ENCODE data around the gene PPIE.
A peak's percentile ranks its signal among the peaks of the same experiment; 100 is the strongest.
"Not testable (repeated sequence)": the region's sequence is repeated elsewhere in the genome, so short reads cannot be mapped to it uniquely, and the experiment has no call there.

Gene PPIE

GRCh38 chr1:39771022-39771532 lies 32.4 kb downstream of the PPIE start, which contains the start of gene OXCT2:
Gene OXCT2, minus strand, starts transcription at chr1:39771348. Its CDS starts 93 bp downstream, at chr1:39771255.
- DNase-seq (ENCODE audit: low spot score in 2 of 2); H3K4me3 ChIP-seq; H3K27me3 ChIP-seq (ENCODE audit: low read depth); H3K4me1 ChIP-seq; in situ Hi-C loops (cut with MboI; ENCODE audit: low sequenced_read_pairs); H3K9me3 ChIP-seq; H3K36me3 ChIP-seq (replicated peaks): not testable (repeated sequence)

- H3K4me3 ChIP-seq; DNase-seq (ENCODE audit: low spot score in 2 of 2); H3K4me1 ChIP-seq; H3K36me3 ChIP-seq (replicated peaks); H3K9me3 ChIP-seq; H3K27me3 ChIP-seq (ENCODE audit: low read depth); in situ Hi-C loops (cut with MboI; ENCODE audit: low sequenced_read_pairs): not testable (repeated sequence)
Measured at GRCh38 chr1:39773369-39773979, 34.8 kb downstream of the PPIE start.

GRCh38 chr1:39775141-39775540 lies 36.5 kb downstream of the PPIE start:
- H3K9me3 ChIP-seq; DNase-seq (ENCODE audit: low spot score in 2 of 2); H3K4me3 ChIP-seq: not testable (repeated sequence)

GRCh38 chr1:39775676-39776399 lies 37.2 kb downstream of the PPIE start:
- in situ Hi-C loops (cut with MboI; ENCODE audit: low sequenced_read_pairs); H3K4me3 ChIP-seq; H3K36me3 ChIP-seq (replicated peaks); H3K9me3 ChIP-seq; H3K4me1 ChIP-seq; H3K27me3 ChIP-seq (ENCODE audit: low read depth); DNase-seq (ENCODE audit: low spot score in 2 of 2): not testable (repeated sequence)

More at GRCh38 chr1:39775141-39775540, 36.5 kb downstream of the PPIE start:
- in situ Hi-C loops (cut with MboI; ENCODE audit: low sequenced_read_pairs); H3K4me1 ChIP-seq; H3K27me3 ChIP-seq (ENCODE audit: low read depth); H3K36me3 ChIP-seq (replicated peaks): not testable (repeated sequence)

- Histone ChIP-seq H3K36me3 (replicated peaks) (no peaks in the 10 kb centered on the region), H3K27me3 (ENCODE audit: low read depth) (no peaks in the 10 kb centered on the region), H3K4me3 (no peak overlapping the region), H3K9me3 (no peaks in the 10 kb centered on the region), H3K4me1 (peaks cover 9% of the 10 kb centered on the region)
- in situ Hi-C loops (cut with MboI; ENCODE audit: low sequenced_read_pairs): no loop called here
- no peak for DNase-seq (ENCODE audit: low spot score in 2 of 2)
Measured at GRCh38 chr1:39776400-39776713, 37.7 kb downstream of the PPIE start.

DNA sequence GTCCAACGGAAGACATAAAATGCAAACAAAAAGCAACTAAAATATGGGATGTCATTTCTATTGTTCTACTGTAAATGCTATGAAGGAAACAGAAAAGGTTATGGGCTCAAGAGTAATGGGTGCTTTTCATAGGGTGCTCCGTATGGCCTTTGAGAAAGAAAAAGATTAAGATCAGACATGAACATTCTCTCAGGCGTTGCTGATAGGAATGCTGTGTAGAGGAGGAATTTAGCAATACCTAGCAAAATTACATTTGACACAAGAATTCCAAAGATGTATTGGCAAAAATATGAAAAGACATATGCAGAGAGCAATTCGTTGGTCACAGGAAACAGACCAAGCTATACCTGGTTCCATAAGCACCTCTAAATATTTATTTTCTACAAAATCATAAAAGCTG lies 38.2 kb downstream of the PPIE start:
- Histone ChIP-seq H3K36me3 (replicated peaks) (no peaks in the 10 kb centered on the region), H3K9me3 (no peaks in the 10 kb centered on the region), H3K4me3 (no peak overlapping the region), H3K4me1 (peaks cover 9% of the 10 kb centered on the region), H3K27me3 (ENCODE audit: low read depth) (no peaks in the 10 kb centered on the region)
- peak in 1 of 2 experiments; percentile 50 for DNase-seq (ENCODE audit: low spot score in 2 of 2)
- in situ Hi-C loops (cut with MboI; ENCODE audit: low sequenced_read_pairs): no loop called here

- no peak for DNase-seq (ENCODE audit: low spot score in 2 of 2)
- H3K4me1 ChIP-seq: peaks cover 9% of the 10 kb centered on the region
- no peaks in the 10 kb centered on the region for H3K9me3 ChIP-seq
- no peak overlapping the region for H3K4me3 ChIP-seq
- in situ Hi-C loops (cut with MboI; ENCODE audit: low sequenced_read_pairs): no loop called here
- H3K27me3 ChIP-seq (ENCODE audit: low read depth): no peaks in the 10 kb centered on the region
- H3K36me3 ChIP-seq (replicated peaks): no peaks in the 10 kb centered on the region
Measured at GRCh38 chr1:39777306-39777705, 38.6 kb downstream of the PPIE start.

DNA sequence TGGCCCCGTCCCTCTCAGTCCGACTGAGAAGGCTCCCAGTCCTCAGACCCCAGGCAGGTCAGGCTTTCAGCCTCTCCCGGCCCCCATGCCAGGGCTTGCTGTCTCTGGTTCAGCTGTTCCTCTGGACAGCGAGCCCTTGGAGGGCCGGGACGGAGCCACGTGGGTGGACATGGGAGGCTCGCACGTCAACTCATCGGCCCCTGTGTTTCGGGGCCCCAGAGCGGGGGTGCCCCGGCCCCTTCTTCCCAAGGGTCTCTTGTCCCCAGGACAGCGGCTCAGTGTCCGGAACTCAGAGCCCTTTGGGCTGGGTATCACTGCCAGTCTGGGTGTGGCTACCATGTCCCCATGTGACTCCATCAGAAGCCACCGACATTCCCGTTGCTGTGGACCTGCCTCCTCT lies 39.2 kb downstream of the PPIE start:
- H3K4me1 ChIP-seq; H3K9me3 ChIP-seq; H3K27me3 ChIP-seq (ENCODE audit: low read depth); H3K36me3 ChIP-seq (replicated peaks); in situ Hi-C loops (cut with MboI; ENCODE audit: low sequenced_read_pairs); DNase-seq (ENCODE audit: low spot score in 2 of 2); H3K4me3 ChIP-seq: not testable (repeated sequence)

DNA sequence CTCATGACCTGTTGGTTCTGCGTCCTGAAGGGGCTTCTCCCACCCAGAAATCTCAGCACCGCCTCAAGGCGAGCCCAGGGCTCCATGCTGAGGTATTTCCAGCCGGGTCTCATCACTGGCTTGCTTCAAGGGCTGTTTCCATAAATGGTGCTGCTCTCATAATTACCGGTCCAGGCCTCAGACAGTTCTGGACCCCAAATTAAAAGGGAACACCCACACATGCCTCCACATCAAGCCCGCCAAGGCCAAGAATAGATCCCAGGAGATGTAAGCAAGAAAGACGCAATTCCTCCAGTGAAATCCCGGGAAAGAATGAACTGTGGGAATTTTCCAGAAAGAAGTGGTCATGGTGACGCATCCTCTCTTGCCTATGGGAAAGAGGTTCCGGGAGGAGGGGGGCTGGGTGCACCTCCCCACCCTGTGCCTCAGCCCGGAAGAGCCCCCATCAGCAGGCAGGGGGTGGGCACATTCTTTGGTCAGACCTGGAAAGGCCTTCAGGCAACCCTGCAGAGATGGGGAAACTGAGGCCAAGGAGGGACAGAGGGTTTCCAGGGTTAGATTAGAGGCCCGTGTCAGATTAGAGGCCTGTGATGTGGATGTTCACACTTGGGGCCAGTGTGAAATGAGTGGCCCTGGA lies 39.9 kb downstream of the PPIE start:
- in situ Hi-C loops (cut with MboI; ENCODE audit: low sequenced_read_pairs); H3K4me1 ChIP-seq; H3K36me3 ChIP-seq (replicated peaks); H3K27me3 ChIP-seq (ENCODE audit: low read depth); H3K4me3 ChIP-seq; DNase-seq (ENCODE audit: low spot score in 2 of 2); H3K9me3 ChIP-seq: not testable (repeated sequence)

DNA sequence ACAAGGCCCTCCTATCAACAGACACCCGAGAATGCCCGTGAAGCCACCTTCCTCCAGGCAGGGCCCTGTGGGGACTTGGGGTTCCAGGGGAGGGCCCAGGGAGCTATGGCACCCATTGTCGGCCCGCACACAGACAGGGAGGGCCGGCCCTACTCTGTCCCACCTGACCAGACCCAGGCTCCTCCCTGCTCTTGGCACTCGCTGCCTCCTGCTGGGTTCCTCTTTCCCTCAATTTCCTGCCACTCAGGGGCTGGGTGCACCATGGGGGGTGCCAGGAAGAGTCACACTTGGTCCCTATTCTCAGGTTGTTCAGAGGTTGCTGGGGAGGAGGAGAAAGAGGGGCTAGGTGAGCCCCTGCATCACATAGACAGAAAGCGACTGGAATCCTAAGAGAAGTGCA lies 40.5 kb downstream of the PPIE start:
- in situ Hi-C loops (cut with MboI; ENCODE audit: low sequenced_read_pairs): no loop called here
- Histone ChIP-seq H3K9me3 (no peaks in the 10 kb centered on the region), H3K4me3 (no peak overlapping the region), H3K27me3 (ENCODE audit: low read depth) (no peaks in the 10 kb centered on the region), H3K4me1 (peaks cover 9% of the 10 kb centered on the region), H3K36me3 (replicated peaks) (no peaks in the 10 kb centered on the region)
- no peak for DNase-seq (ENCODE audit: low spot score in 2 of 2)

DNA sequence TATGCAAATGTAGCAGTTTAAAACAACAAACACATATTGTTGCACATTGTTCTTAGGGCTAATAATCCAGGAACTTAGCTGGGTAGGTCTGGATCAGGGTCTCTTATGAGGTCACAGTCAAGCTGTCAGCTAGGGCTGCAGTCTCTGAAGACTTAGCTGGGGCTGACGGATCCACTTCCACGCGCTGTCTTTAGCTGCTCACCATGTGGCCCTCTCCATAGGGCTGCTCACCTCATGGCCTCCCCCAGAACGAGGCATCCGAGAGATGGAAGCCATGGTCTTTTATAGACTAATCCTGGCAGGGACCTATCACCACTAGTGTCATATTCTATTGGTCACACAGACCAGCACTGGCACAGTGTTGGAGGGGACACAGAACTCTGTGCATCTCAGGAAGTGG lies 41.1 kb downstream of the PPIE start:
- H3K27me3 ChIP-seq (ENCODE audit: low read depth): no peaks in the 10 kb centered on the region
- in situ Hi-C loops (cut with MboI; ENCODE audit: low sequenced_read_pairs): no loop called here
- no peak overlapping the region for H3K4me3 ChIP-seq
- no peaks in the 10 kb centered on the region for H3K36me3 ChIP-seq (replicated peaks)
- no peak for DNase-seq (ENCODE audit: low spot score in 2 of 2)
- H3K9me3 ChIP-seq: no peaks in the 10 kb centered on the region
- peaks cover 9% of the 10 kb centered on the region for H3K4me1 ChIP-seq

GRCh38 chr1:39781349-39781715 lies 42.6 kb downstream of the PPIE start:
- H3K4me3 ChIP-seq: no peak overlapping the region
- peaks cover 9% of the 10 kb centered on the region for H3K4me1 ChIP-seq
- H3K36me3 ChIP-seq (replicated peaks): no peaks in the 10 kb centered on the region
- no peaks in the 10 kb centered on the region for H3K9me3 ChIP-seq
- H3K27me3 ChIP-seq (ENCODE audit: low read depth): no peaks in the 10 kb centered on the region
- DNase-seq (ENCODE audit: low spot score in 2 of 2): peak in 1 of 2 experiments; percentile 0
- in situ Hi-C loops (cut with MboI; ENCODE audit: low sequenced_read_pairs): no loop called here

GRCh38 chr1:39782103-39782502 lies 43.4 kb downstream of the PPIE start:
- peaks cover 3% of the 10 kb centered on the region for H3K4me1 ChIP-seq
- no peak for DNase-seq (ENCODE audit: low spot score in 2 of 2)
- no peaks in the 10 kb centered on the region for H3K36me3 ChIP-seq (replicated peaks)
- no peaks in the 10 kb centered on the region for H3K9me3 ChIP-seq
- no peak overlapping the region for H3K4me3 ChIP-seq
- in situ Hi-C loops (cut with MboI; ENCODE audit: low sequenced_read_pairs): no loop called here
- no peaks in the 10 kb centered on the region for H3K27me3 ChIP-seq (ENCODE audit: low read depth)

GRCh38 chr1:39782685-39783084 lies 44.0 kb downstream of the PPIE start:
- H3K4me3 ChIP-seq; H3K36me3 ChIP-seq (replicated peaks); DNase-seq (ENCODE audit: low spot score in 2 of 2); in situ Hi-C loops (cut with MboI; ENCODE audit: low sequenced_read_pairs); H3K27me3 ChIP-seq (ENCODE audit: low read depth); H3K9me3 ChIP-seq; H3K4me1 ChIP-seq: not testable (repeated sequence)

Measured in HAP-1 (cell line).